Measurements from ENCODE around the gene GABRB1.

DNA sequence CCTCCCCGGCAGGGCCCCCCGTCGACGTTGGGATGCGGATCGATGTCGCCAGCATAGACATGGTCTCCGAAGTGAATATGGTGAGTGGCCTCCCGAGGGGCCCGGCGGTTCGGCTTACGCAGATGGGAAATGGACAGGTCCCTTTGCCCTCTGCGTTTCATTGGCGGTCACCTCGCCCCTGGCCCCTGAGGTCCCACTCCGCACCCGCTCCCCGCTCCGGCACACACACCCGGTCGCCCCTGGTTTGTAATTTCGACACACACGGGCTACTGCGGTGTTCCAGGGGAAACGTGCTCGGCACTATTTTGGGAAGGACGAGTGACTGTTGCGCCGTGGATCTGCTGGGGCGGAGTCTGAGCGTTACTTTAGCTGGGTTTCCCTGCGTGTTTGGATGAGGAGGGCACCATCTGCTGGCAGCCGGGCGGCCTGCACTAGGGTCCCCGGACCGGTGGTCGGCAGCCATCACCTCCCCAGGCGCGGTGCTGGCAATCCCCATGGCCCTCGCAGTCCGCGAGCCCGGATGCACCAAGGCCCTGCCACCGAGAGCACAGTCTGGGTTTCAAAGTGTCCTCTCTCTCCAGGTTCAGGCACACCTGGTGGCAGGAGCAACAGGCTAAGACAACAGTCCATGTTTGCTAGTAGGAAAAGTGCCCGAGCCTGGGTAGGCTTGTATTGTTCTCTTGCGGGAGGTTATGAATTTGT is 1.2 kb downstream of the GABRB1 start:
- TF ChIP-seq SRF (IDR thresholded peaks at IDR 0.05; ENCODE audit: low read depth) (no peak), EZH2 (IDR thresholded peaks at IDR 0.05) (no peak), SP1 (IDR thresholded peaks at IDR 0.05; ENCODE audit: low read depth) (no peak), CBX3 (IDR thresholded peaks at IDR 0.05; ENCODE audit: low read depth) (no peak), CEBPB (IDR thresholded peaks at IDR 0.05; ENCODE audit: low read depth) (no peak), POLR2AphosphoS5 (IDR thresholded peaks at IDR 0.05; ENCODE audit: low read depth, low read length) (no peak), ZNF274 (IDR thresholded peaks at IDR 0.05; ENCODE audit: low read depth, low read length) (no peak), POLR2A (IDR thresholded peaks at IDR 0.05; ENCODE audit: borderline replicate concordance, extremely low read depth, insufficient read depth, insufficient read length) (no peak), ELF1 (IDR thresholded peaks at IDR 0.05; ENCODE audit: borderline replicate concordance, low read depth) (no peak)
- TF ChIP-seq, protein P1, sequence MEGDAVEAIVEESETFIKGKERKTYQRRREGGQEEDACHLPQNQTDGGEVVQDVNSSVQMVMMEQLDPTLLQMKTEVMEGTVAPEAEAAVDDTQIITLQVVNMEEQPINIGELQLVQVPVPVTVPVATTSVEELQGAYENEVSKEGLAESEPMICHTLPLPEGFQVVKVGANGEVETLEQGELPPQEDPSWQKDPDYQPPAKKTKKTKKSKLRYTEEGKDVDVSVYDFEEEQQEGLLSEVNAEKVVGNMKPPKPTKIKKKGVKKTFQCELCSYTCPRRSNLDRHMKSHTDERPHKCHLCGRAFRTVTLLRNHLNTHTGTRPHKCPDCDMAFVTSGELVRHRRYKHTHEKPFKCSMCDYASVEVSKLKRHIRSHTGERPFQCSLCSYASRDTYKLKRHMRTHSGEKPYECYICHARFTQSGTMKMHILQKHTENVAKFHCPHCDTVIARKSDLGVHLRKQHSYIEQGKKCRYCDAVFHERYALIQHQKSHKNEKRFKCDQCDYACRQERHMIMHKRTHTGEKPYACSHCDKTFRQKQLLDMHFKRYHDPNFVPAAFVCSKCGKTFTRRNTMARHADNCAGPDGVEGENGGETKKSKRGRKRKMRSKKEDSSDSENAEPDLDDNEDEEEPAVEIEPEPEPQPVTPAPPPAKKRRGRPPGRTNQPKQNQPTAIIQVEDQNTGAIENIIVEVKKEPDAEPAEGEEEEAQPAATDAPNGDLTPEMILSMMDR (IDR thresholded peaks at IDR 0.05 in 2 of 3, conservative IDR thresholded peaks at IDR 0.05 in 1 of 3; ENCODE audit: borderline replicate concordance in 1 of 3, insufficient read depth in 1 of 3, low read depth in 2 of 3, low read length in 2 of 3), result no peak
- TF ChIP-seq, protein P2, sequence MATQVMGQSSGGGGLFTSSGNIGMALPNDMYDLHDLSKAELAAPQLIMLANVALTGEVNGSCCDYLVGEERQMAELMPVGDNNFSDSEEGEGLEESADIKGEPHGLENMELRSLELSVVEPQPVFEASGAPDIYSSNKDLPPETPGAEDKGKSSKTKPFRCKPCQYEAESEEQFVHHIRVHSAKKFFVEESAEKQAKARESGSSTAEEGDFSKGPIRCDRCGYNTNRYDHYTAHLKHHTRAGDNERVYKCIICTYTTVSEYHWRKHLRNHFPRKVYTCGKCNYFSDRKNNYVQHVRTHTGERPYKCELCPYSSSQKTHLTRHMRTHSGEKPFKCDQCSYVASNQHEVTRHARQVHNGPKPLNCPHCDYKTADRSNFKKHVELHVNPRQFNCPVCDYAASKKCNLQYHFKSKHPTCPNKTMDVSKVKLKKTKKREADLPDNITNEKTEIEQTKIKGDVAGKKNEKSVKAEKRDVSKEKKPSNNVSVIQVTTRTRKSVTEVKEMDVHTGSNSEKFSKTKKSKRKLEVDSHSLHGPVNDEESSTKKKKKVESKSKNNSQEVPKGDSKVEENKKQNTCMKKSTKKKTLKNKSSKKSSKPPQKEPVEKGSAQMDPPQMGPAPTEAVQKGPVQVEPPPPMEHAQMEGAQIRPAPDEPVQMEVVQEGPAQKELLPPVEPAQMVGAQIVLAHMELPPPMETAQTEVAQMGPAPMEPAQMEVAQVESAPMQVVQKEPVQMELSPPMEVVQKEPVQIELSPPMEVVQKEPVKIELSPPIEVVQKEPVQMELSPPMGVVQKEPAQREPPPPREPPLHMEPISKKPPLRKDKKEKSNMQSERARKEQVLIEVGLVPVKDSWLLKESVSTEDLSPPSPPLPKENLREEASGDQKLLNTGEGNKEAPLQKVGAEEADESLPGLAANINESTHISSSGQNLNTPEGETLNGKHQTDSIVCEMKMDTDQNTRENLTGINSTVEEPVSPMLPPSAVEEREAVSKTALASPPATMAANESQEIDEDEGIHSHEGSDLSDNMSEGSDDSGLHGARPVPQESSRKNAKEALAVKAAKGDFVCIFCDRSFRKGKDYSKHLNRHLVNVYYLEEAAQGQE (IDR thresholded peaks at IDR 0.05; ENCODE audit: low read depth), result no peak

Measured in HCT116 (cell line).